Ovary (tissue), 10 donors: ENCODE results near the gene WFIKKN1. TPM values are rescaled to one million over a fixed set of nuclear protein-coding genes. Genes with fewer than 3 reads are reported as not detected.

Experiments
- DNase-seq, 5 donors: peaks; one replicate each; pipeline ENCODE4 v3.0.0-alpha.2; 2019 to 2020
- H3K27ac ChIP-seq, 2 donors: fragments of 200-600 bp; one replicate each; pipeline versions ENCODE4 v1.5.1 to v1.8.0; 2019 to 2022
- H3K27me3 ChIP-seq: fragments of 200-600 bp; one replicate; pipeline ENCODE4 v1.8.0; 2022
- H3K36me3 ChIP-seq: fragments of 200-600 bp; sonication (generic); one replicate; pipeline ENCODE4 v1.5.1; 2019
- H3K4me1 ChIP-seq: one replicate; pipeline ENCODE4 v1.8.1; 2013; ENCODE audit warnings: mild to moderate bottlenecking, moderate library complexity; ENCODE audit not compliant: insufficient read depth
- H3K4me3 ChIP-seq: fragments of 200-600 bp; sonication (generic); one replicate; pipeline ENCODE4 v1.5.1; 2017
- H3K9me3 ChIP-seq, 2 donors: fragments of 200-600 bp in 1 of 2; sonication (generic) in 1 of 2; one replicate each; pipeline versions ENCODE4 v1.5.1 to v1.8.1; 2013 to 2019; ENCODE audit warnings: mild to moderate bottlenecking in 1 of 2, moderate library complexity in 1 of 2
- EP300 ChIP-seq: sonication (generic); formaldehyde crosslinking; IDR thresholded peaks from one replicate; pipeline ENCODE4 v1.6.1; 2017; ENCODE audit warnings: antibody characterized with exemption
- POLR2A ChIP-seq: fragments of 450-650 bp; IDR thresholded peaks from one replicate; pipeline ENCODE4 v1.6.1; 2017; ENCODE audit warnings: antibody characterized with exemption, mild to moderate bottlenecking, moderate library complexity
- WGBS, 3 donors: extraction: QIAGEN DNeasy Blood & Tissue Kit in 1 of 3; methylation state at CpG; one replicate each; pipeline versions ENCODE4 v1.1.5 to v1.1.7; 2013 to 2017; 5-methylcytosine and 5-hydroxymethylcytosine counted together
- intact Hi-C, 4 donors: fragments of 100-400 bp; cut with DNase I; formaldehyde crosslinking; loops; one replicate each; pipeline versions ENCODE4 v1.11.0 to v1.15.1; 2022 to 2023
- long read RNA-seq, 3 donors: library from polyadenylated mRNA in 2 of 3; unstranded in 2 of 3; transcript quantifications; one replicate each; pipeline ENCODE4 v2.0.0 and lab custom pipeline, GENCODE V29; 2021 to 2026
- polyA plus RNA-seq, 2 donors: library from polyadenylated mRNA; stranded (reverse); fragments of 200-250 nt in 1 of 2; fragments of 350-450 nt in 1 of 2; fragmentation: Illumina TruSeq in 1 of 2; extraction: RNeasy Lipid Tissue Mini Kit (QIAGEN cat#74804) in 1 of 2; gene quantifications; one replicate each; pipeline ENCODE4 v1.2.3, GENCODE V29; 2013 to 2014
- total RNA-seq, 7 donors: library from RNA; depleted of rRNA in 2 of 7; stranded (reverse); fragments of >200 nt in 2 of 7; fragmentation: NEBNext Ultra II Directional in 3 of 7; extraction: Animal tissue kit (Norgen Biotek cat#: 25700) in 3 of 7; gene quantifications; one replicate each; pipeline versions ENCODE4 v1.1.0 to v1.2.4, GENCODE V29; 2016 to 2023
- TF ChIP-seq, protein P1 (sequence below), 3 donors: fragments of 450-650 bp in 2 of 3; fragments of 200-600 bp in 1 of 3; IDR thresholded peaks; one replicate each; pipeline versions ENCODE4 v1.5.1 to v1.8.0; 2016 to 2022; ENCODE audit warnings: antibody characterized with exemption in 3 of 3, mild to moderate bottlenecking in 1 of 3
- donor health status: DM: no; HTN: no; CAD: no; lungs with moderate emphysema.
- donor health status: DM: no; HTN: no; CAD: no.
- donor health status: Bipolar disorder and iron deficiency.
- donor health status: DM: yes; HTN: yes; CAD: no.
- donor health status: DM: no; HTN: no; CAD: no.
- donor health status: DM: yes; HTN: yes; CAD: no.

WFIKKN1 gene, protein sequence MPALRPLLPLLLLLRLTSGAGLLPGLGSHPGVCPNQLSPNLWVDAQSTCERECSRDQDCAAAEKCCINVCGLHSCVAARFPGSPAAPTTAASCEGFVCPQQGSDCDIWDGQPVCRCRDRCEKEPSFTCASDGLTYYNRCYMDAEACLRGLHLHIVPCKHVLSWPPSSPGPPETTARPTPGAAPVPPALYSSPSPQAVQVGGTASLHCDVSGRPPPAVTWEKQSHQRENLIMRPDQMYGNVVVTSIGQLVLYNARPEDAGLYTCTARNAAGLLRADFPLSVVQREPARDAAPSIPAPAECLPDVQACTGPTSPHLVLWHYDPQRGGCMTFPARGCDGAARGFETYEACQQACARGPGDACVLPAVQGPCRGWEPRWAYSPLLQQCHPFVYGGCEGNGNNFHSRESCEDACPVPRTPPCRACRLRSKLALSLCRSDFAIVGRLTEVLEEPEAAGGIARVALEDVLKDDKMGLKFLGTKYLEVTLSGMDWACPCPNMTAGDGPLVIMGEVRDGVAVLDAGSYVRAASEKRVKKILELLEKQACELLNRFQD
- total RNA-seq = 1 to 10 TPM in 5 of 7 donors, under 1 TPM in 2; 0.57 to 2.6 (median 1.3) TPM
- polyA plus RNA-seq = under 1 TPM; 0.10 to 0.59 TPM
- long read RNA-seq, donor 1, full-length matches to known transcripts = 15 of 15 reads
- long read RNA-seq, donor 1, partial matches to known transcripts = 0 of 15 reads
- long read RNA-seq, donor 1, other reads (novel, unspliced or antisense) = 0 of 15 reads
- long read RNA-seq, donor 2, full-length matches to known transcripts = 3 of 3 reads
- long read RNA-seq, donor 2, partial matches to known transcripts = 0 of 3 reads
- long read RNA-seq, donor 2, other reads (novel, unspliced or antisense) = 0 of 3 reads
- long read RNA-seq, donor 3, full-length matches to known transcripts = 13 of 13 reads
- long read RNA-seq, donor 3, partial matches to known transcripts = 0 of 13 reads
- long read RNA-seq, donor 3, other reads (novel, unspliced or antisense) = 0 of 13 reads

DNA sequence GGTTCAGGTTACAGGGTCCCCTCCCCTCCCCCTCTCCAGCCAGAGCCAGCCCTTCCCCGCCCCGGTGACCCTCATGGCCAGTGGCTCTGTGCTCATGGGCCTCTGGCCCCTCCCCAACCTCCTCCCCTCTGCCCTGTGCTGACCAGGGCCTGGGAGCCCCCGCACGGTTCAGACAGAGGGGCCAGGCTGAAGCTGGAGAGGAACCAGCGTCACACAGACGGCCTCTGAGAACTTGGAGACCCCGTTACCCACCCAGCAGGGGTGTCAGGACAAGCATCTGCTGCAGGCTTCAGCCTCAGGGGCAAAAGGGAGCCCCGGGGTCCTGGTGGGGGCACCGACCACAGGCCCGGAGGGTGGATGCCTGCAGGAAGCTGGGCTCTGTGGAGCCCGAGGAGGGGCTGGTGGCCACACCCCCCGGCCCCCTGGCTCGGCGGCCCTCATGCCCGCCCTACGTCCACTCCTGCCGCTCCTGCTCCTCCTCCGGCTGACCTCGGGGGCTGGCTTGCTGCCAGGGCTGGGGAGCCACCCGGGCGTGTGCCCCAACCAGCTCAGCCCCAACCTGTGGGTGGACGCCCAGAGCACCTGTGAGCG lies at the start of gene WFIKKN1:
TSS of gene WFIKKN1 (plus strand) at position 171 of the 591 bp plus-strand sequence. CDS start at position 440, 269 bp downstream.
- intact Hi-C loops = loop anchor here in 1 of 4 donors (10.0 kb wide), 1 partner anchor 1334 kb away; the partner anchor contains the start of genes RNF151 and RPS2

DNA sequence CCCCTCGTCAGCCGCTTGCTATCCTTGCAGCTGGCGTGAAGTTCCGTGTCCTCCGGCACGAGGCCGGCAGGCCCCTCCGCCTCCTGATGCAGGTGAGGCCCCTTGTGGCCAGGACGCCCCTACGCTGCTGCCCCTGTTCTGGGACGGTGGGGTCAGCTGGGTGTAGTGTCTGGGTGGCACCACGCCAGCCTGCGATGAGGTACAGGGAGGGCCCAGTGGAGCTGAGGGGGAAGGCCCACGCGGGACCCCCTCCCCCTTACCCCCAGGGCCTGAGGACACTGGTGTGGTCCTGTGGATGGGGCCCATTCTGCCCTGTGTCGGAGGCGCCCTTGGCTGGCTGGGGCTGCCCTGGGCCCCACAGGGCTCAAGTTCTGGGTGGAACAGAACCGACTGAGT lies 48.6 kb upstream of the WFIKKN1 start:
- Histone ChIP-seq H3K36me3 (no peaks in the 10 kb centered on the region), H3K27ac (no peak overlapping the region), H3K9me3 (no peaks in the 10 kb centered on the region), H3K27me3 (no peaks in the 10 kb centered on the region), H3K4me1 (no peaks in the 10 kb centered on the region), H3K4me3 (no peak overlapping the region)
- intact Hi-C loops = loop anchor here in 2 of 4 donors (5.0 kb wide), 2 partner anchors 60 to 80 kb away; partner anchors contain the start of gene MCRIP2 (in 1 of the 2)
- DNase-seq = no peak
- TF ChIP-seq POLR2A (no peak), EP300 (no peak)
- 80 to 88% (median 82%) methylated on average over 14 to 18 of the region's 18 CpGs for WGBS, 3 donors

More for the DNA sequence above, at the start of gene WFIKKN1:
- WGBS, 3 donors = 2 to 5% (median 3%) methylated on average over 14 to 23 of the region's 23 CpGs
- TF ChIP-seq EP300 (no peak), POLR2A (no peak)
- TF ChIP-seq, protein P1, sequence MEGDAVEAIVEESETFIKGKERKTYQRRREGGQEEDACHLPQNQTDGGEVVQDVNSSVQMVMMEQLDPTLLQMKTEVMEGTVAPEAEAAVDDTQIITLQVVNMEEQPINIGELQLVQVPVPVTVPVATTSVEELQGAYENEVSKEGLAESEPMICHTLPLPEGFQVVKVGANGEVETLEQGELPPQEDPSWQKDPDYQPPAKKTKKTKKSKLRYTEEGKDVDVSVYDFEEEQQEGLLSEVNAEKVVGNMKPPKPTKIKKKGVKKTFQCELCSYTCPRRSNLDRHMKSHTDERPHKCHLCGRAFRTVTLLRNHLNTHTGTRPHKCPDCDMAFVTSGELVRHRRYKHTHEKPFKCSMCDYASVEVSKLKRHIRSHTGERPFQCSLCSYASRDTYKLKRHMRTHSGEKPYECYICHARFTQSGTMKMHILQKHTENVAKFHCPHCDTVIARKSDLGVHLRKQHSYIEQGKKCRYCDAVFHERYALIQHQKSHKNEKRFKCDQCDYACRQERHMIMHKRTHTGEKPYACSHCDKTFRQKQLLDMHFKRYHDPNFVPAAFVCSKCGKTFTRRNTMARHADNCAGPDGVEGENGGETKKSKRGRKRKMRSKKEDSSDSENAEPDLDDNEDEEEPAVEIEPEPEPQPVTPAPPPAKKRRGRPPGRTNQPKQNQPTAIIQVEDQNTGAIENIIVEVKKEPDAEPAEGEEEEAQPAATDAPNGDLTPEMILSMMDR (IDR thresholded peaks at IDR 0.05) = no peak
- Histone ChIP-seq H3K4me3 (no peak within 1 kb of the TSS), H3K9me3 (no peaks in the 10 kb centered on the region), H3K36me3 (no peaks in the 10 kb centered on the region), H3K27me3 (no peaks in the 10 kb centered on the region), H3K27ac (peak within 1 kb of the TSS in 1 of 2 donors; percentile 12), H3K4me1 (peaks cover 20% of the 10 kb centered on the region)
- DNase-seq = peak; percentile 45 to 75 (median 68)

DNA sequence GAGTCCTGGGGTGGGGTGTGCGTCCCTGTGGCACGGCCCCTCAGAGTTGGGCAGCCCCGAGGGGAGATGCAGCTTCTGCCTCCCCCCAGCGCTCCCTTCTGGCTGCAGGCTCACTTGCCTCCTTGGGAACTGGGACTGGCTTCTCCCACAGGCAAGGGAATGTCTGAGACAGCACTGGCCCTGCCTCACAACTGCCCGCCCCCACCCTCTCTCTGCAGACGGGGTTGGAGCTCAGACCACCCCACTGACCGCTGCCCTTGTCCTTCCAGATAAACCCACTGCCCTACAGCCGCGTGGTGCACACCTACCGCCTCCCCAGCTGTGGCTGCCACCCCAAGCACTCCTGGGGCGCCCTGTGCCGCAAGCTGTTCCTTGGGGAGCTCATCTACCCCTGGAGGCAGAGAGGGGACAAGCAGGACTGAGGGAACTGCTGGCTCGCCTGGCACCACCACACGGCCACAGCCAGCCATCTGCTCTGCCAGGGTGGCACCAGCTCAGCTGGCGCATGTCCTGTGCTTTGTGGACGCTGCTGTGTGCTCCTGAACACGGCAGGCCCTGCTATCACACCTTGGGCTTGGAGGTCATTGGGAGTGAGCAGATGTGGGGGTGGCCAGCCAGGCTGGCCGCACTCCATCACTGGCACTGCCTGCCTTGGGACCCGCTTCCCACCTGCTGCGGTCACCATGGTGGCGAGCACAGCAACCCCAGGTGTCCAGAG lies 48.0 kb upstream of the WFIKKN1 start:
- H3K4me3 ChIP-seq = no peak overlapping the region
- intact Hi-C loops = loop anchor here in 2 of 4 donors (5.0 kb wide), 2 partner anchors 60 to 80 kb away; partner anchors contain the start of gene MCRIP2 (in 1 of the 2)
- WGBS, 3 donors = 82 to 85% (median 83%) methylated on average over 21 of the region's 21 CpGs
- no peaks in the 10 kb centered on the region for H3K4me1 ChIP-seq
- TF ChIP-seq, protein P1 (IDR thresholded peaks at IDR 0.05) = no peak
- DNase-seq = no peak
- no peaks in the 10 kb centered on the region for H3K27me3 ChIP-seq
- no peaks in the 10 kb centered on the region for H3K36me3 ChIP-seq
- H3K9me3 ChIP-seq = no peaks in the 10 kb centered on the region
- no peak overlapping the region for H3K27ac ChIP-seq

DNA sequence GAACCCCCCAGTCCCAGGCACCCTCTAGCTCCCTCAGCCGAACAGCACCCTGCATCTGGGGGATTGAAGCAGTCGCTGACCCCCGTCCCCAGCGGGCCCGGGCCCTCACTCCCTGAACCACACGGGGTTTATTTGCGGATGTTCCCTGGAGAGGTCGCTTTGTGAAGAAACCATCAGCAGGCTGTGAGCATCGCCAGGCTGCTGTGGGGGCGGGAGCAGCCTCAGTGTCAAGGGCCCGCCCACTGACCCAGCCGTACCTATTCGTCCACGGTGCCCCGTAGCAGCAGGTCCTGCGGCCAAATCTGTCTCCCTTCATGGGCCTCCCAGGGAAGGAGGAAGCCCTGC lies 47.3 kb upstream of the WFIKKN1 start:
- TF ChIP-seq, protein P1 (IDR thresholded peaks at IDR 0.05) = no peak
- TF ChIP-seq POLR2A (no peak), EP300 (no peak)
- peak in 1 of 5 donors; percentile 21 for DNase-seq
- peaks cover 6% of the 10 kb centered on the region for H3K4me1 ChIP-seq
- H3K4me3 ChIP-seq = no peak overlapping the region
- H3K27ac ChIP-seq = no peak overlapping the region
- no peaks in the 10 kb centered on the region for H3K36me3 ChIP-seq
- 49 to 56% (median 52%) methylated on average over 10 to 16 of the region's 16 CpGs for WGBS, 3 donors
- no peaks in the 10 kb centered on the region for H3K27me3 ChIP-seq
- intact Hi-C loops = loop anchor here in 2 of 4 donors (5.0 kb wide), 2 partner anchors 59 to 79 kb away; partner anchors contain the start of gene MCRIP2 (in 1 of the 2)
- no peaks in the 10 kb centered on the region for H3K9me3 ChIP-seq
